GM18867 (cell line): Measurements from ENCODE around the gene RGS19.

Experiments used
- ATAC-seq: cut with Tn5 transposase; IDR thresholded peaks from one replicate; pipeline ENCODE4 v1.9.1; 2021; ENCODE audit warnings: mild to moderate bottlenecking, moderate library complexity; ENCODE audit not compliant: unreplicated experiment

The RGS19 gene

GRCh38 chr20:64050261-64051032, 28.9 kb downstream of the RGS19 start:
- no peak for ATAC-seq

GRCh38 chr20:64049878-64050260, 29.4 kb downstream of the RGS19 start:
- ATAC-seq: no peak

- no peak for ATAC-seq
These were observed 30.0 kb downstream of the RGS19 start, which contains the start of gene SOX18 for GRCh38 chr20:64049060-64049877. Gene SOX18 (minus strand): TSS chr20:64049639. CDS start chr20:64049516, 123 bp downstream.

GRCh38 chr20:64048402-64049044, 30.8 kb downstream of the RGS19 start:
- no peak for ATAC-seq

- no peak for ATAC-seq
These were observed 31.3 kb downstream of the RGS19 start for GRCh38 chr20:64047968-64048401.

- ATAC-seq: no peak
These were observed 32.3 kb downstream of the RGS19 start for GRCh38 chr20:64047046-64047389.

- ATAC-seq: no peak
These were observed 33.8 kb downstream of the RGS19 start for GRCh38 chr20:64045346-64046011.

GRCh38 chr20:64044484-64045247, 34.7 kb downstream of the RGS19 start:
- no peak for ATAC-seq

GRCh38 chr20:64043768-64044167, 35.5 kb downstream of the RGS19 start:
- no peak for ATAC-seq

- ATAC-seq: no peak
These were observed 37.1 kb downstream of the RGS19 start for GRCh38 chr20:64042054-64042781.

GRCh38 chr20:64041781-64042053, 37.6 kb downstream of the RGS19 start:
- no peak for ATAC-seq

- ATAC-seq: no peak
These were observed 38.1 kb downstream of the RGS19 start for GRCh38 chr20:64041040-64041780.

GRCh38 chr20:64040231-64041039, 38.9 kb downstream of the RGS19 start:
- ATAC-seq: no peak

GRCh38 chr20:64039293-64040160, 39.8 kb downstream of the RGS19 start:
- ATAC-seq: no peak

- peak; percentile 53 for ATAC-seq
These were observed 40.6 kb downstream of the RGS19 start for GRCh38 chr20:64038565-64039292.

GRCh38 chr20:64038224-64038564, 41.1 kb downstream of the RGS19 start:
- peak; percentile 28 for ATAC-seq
